Neural progenitor cell (in vitro differentiated cells): ENCODE measurements around the gene ERGIC1.

Experiments
- EZH2 ChIP-seq: fragments of 200-600 bp; sonication (generic); IDR thresholded peaks from 2 replicates; pipeline ENCODE4 v1.6.1; 2017; ENCODE audit warnings: antibody characterized with exemption, mild to moderate bottlenecking, moderate library complexity
- TF ChIP-seq, protein P1 (sequence below): fragments of 200-600 bp; sonication (generic); IDR thresholded peaks from 2 replicates; pipeline ENCODE4 v1.5.1; 2017; ENCODE audit warnings: antibody characterized with exemption, mild to moderate bottlenecking

DNA sequence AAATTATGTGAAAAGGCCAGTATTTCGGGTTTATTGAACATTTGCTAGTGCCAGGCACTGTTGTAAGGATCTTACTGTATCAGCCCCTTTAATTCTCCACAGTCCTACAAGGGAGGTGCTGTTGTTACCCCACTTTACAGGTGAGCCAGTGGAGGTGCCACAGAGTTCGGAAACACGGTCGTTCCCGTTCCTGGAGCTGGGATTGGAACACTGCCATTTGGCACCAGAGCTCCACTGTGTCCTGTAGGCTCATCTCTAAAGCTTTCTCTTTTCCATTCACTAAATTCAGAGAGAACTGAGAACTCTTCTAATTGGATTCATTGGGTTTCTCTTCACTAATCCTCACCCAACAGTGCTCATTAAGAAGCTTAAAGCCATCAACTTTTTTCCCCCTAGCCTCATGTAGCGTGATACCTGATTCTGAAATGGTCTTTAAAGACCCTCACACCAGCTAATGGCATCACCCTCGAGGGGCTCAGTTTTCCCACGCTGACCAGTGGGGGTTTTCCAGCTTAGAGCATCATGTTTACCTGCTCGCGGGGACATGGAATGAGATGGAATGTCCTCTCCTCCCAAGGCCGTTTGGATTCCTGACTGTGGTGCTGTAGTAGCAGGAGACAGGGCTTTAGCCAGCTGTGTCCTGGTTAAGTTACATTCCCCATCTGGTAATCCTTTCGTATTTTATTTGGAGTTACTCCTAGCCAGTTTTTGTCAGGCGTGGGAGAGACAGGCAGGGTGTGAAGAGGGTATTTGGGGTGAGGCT lies 5.8 kb downstream of the ERGIC1 start:
- TF ChIP-seq, protein P1, sequence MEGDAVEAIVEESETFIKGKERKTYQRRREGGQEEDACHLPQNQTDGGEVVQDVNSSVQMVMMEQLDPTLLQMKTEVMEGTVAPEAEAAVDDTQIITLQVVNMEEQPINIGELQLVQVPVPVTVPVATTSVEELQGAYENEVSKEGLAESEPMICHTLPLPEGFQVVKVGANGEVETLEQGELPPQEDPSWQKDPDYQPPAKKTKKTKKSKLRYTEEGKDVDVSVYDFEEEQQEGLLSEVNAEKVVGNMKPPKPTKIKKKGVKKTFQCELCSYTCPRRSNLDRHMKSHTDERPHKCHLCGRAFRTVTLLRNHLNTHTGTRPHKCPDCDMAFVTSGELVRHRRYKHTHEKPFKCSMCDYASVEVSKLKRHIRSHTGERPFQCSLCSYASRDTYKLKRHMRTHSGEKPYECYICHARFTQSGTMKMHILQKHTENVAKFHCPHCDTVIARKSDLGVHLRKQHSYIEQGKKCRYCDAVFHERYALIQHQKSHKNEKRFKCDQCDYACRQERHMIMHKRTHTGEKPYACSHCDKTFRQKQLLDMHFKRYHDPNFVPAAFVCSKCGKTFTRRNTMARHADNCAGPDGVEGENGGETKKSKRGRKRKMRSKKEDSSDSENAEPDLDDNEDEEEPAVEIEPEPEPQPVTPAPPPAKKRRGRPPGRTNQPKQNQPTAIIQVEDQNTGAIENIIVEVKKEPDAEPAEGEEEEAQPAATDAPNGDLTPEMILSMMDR, result no peak
- TF ChIP-seq EZH2, result no peak
